Measurements from ENCODE around the gene HAND1. TPM values are rescaled to one million over a fixed set of nuclear protein-coding genes. Genes with fewer than 3 reads are reported as not detected.

HAND1 gene
- total and polyA plus RNA-seq, 9 of the 15 experiments (the other 6 are each of a cell fraction or from before 2014, with no cell fraction given) = not detected

GRCh38 chr5:154429341-154429740 lies 48.7 kb downstream of the HAND1 start:
- Histone ChIP-seq H3K79me2 (ENCODE audit: control insufficient read depth, insufficient read depth, low read length) (no peaks in the 10 kb centered on the region), H3K9ac (ENCODE audit: insufficient read depth in 1 of 2, low read depth in 2 of 2, low read length in 2 of 2) (no peak overlapping the region), H3K4me3 (no peak overlapping the region), H3K36me3 (ENCODE audit: control insufficient read depth, insufficient read depth, low read length) (no peaks in the 10 kb centered on the region), H2AFZ (ENCODE audit: low read depth, low read length) (no peak overlapping the region), H3K27ac (ENCODE audit: extremely low read depth, low read depth, low read length) (no peak overlapping the region), H3K9me1 (ENCODE audit: control insufficient read depth, insufficient read depth, low read length) (no peaks in the 10 kb centered on the region), H3K27me3 (ENCODE audit: control insufficient read depth in 2 of 2, insufficient read depth in 2 of 2, low read length in 2 of 2) (no peaks in the 10 kb centered on the region), H3K4me2 (ENCODE audit: insufficient read depth, low read length) (no peak overlapping the region), H3K4me1 (replicated peaks in 1 of 2; ENCODE audit: control insufficient read depth in 2 of 2, insufficient read depth in 2 of 2, low read length in 2 of 2) (no peaks in the 10 kb centered on the region), H3K9me3 (replicated peaks; ENCODE audit: control insufficient read depth, insufficient read depth, low read depth, low read length) (no peaks in the 10 kb centered on the region), H4K20me1 (replicated peaks; ENCODE audit: control insufficient read depth, insufficient read depth, low read length) (no peaks in the 10 kb centered on the region)
- TF ChIP-seq CEBPZ (IDR thresholded peaks at IDR 0.05; ENCODE audit: borderline replicate concordance, low read depth, low read length) = no peak
- TF ChIP-seq RFX5 (IDR thresholded peaks at IDR 0.05; ENCODE audit: low read depth, low read length) = no peak
- no peak for TF ChIP-seq PBX2 (CRISPR knock-in tag; IDR thresholded peaks at IDR 0.05; ENCODE audit: low read depth)
- no peak for TF ChIP-seq PBX2 (tag; conservative IDR thresholded peaks at IDR 0.05; ENCODE audit: low read depth)
- no peak for TF ChIP-seq L3MBTL2 (IDR thresholded peaks at IDR 0.05)
- TF ChIP-seq ATF4 (CRISPR knock-in tag; IDR thresholded peaks at IDR 0.05) = no peak
- TF ChIP-seq ETV1 (tag; conservative IDR thresholded peaks at IDR 0.05; ENCODE audit: low read depth) = no peak
- TF ChIP-seq CHD2 (IDR thresholded peaks at IDR 0.05; ENCODE audit: low read depth, low read length) = no peak
- no peak for TF ChIP-seq ZKSCAN1 (IDR thresholded peaks at IDR 0.05; ENCODE audit: low read depth, low read length)
- no peak for TF ChIP-seq ZHX1 (conservative IDR thresholded peaks at IDR 0.05; ENCODE audit: low read length)
- TF ChIP-seq ASH1L (IDR thresholded peaks at IDR 0.05; ENCODE audit: borderline replicate concordance, low read depth, partially characterized antibody) = no peak
- no peak for TF ChIP-seq SMARCE1 (IDR thresholded peaks at IDR 0.05)
- TF ChIP-seq FOS (IDR thresholded peaks at IDR 0.05; ENCODE audit: extremely low read depth, insufficient read length) = no peak
- DNase-seq (ENCODE audit: extremely low read depth in 1 of 4, low spot score in 3 of 4) (no peak), ATAC-seq (no peak), FAIRE-seq (no peak)
- 100% methylated on average over 1 of the region's 1 CpG for WGBS (ENCODE audit: insufficient coverage, low coverage, missing lambda C conversion rate)
- ChIA-PET POLR2A (interaction anchor here (0.7 kb wide), 1 partner anchor 412 kb away, joined by 3 read pairs; no protein-coding TSS in a partner anchor), CTCF (ENCODE audit: low intra/inter-chr PET ratio) (no interaction called here)
- in situ Hi-C loops (cut with MboI) (no loop called here), intact Hi-C loops (cut with micrococcal nuclease) (no loop called here)
- no TSS peak for BruUV-seq (replicated peaks)
